ENCODE results near the gene PARVA. TPM values are rescaled to one million over a fixed set of nuclear protein-coding genes. Genes with fewer than 3 reads are reported as not detected.
"Not testable (repeated sequence)": the region's sequence is repeated elsewhere in the genome, so short reads cannot be mapped to it uniquely, and the experiment has no call there.

The PARVA gene
- total and polyA plus RNA-seq, 2 experiments from 2014 or later: 37.4 to 46.2 TPM

DNA sequence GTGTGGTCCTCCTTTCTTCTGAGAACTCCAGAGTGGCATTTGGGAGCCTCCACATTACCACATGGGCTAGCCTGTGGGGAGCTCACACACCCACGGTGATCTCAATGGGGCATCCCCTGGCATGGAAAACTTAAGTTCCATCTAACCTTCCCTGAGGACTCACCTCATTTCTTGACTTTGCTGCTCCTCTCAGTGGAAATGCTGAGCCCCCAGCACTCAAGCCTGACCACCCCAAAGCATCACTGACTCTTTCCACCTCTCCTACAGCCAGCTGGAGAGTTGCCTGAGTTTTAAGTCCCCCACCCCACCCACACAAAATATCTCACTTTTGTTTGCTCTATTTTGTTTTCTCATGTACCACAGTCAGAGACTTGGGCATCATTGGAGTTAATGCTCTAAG is 23.8 kb upstream of the PARVA start:
- no peaks in the 10 kb centered on the region for H4K20me1 ChIP-seq (ENCODE audit: insufficient read depth, poor library complexity, severe bottlenecking)
- 85% methylated on average over 1 of the region's 1 CpG for WGBS (ENCODE audit: low lambda C conversion rate, missing lambda C conversion rate)
- no peak for DNase-seq (ENCODE audit: low spot score)
- H2AFZ ChIP-seq: no peak overlapping the region
- H3K4me2 ChIP-seq: no peak overlapping the region
- no peak overlapping the region for H3K4me3 ChIP-seq
- H3K36me3 ChIP-seq (replicated peaks; ENCODE audit: insufficient read depth, low read depth): no peaks in the 10 kb centered on the region
- no peaks in the 10 kb centered on the region for H3K9me3 ChIP-seq (ENCODE audit: low read depth)
- no peaks in the 10 kb centered on the region for H3K27me3 ChIP-seq
- no peak overlapping the region for H3K27ac ChIP-seq
- H3K79me2 ChIP-seq: no peaks in the 10 kb centered on the region
- TF ChIP-seq, protein P1, sequence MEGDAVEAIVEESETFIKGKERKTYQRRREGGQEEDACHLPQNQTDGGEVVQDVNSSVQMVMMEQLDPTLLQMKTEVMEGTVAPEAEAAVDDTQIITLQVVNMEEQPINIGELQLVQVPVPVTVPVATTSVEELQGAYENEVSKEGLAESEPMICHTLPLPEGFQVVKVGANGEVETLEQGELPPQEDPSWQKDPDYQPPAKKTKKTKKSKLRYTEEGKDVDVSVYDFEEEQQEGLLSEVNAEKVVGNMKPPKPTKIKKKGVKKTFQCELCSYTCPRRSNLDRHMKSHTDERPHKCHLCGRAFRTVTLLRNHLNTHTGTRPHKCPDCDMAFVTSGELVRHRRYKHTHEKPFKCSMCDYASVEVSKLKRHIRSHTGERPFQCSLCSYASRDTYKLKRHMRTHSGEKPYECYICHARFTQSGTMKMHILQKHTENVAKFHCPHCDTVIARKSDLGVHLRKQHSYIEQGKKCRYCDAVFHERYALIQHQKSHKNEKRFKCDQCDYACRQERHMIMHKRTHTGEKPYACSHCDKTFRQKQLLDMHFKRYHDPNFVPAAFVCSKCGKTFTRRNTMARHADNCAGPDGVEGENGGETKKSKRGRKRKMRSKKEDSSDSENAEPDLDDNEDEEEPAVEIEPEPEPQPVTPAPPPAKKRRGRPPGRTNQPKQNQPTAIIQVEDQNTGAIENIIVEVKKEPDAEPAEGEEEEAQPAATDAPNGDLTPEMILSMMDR (IDR thresholded peaks at IDR 0.05; ENCODE audit: poor library complexity): no peak
- TF ChIP-seq EZH2phosphoT487 (IDR thresholded peaks at IDR 0.05; ENCODE audit: low read depth, severe bottlenecking, unreplicated experiment) (no peak), EZH2 (IDR thresholded peaks at IDR 0.05; ENCODE audit: borderline replicate concordance) (no peak)
- H3K9me2 ChIP-seq (replicated peaks; ENCODE audit: insufficient read depth): no peaks in the 10 kb centered on the region
- peaks cover 5% of the 10 kb centered on the region for H3K4me1 ChIP-seq (ENCODE audit: insufficient read depth)

DNA sequence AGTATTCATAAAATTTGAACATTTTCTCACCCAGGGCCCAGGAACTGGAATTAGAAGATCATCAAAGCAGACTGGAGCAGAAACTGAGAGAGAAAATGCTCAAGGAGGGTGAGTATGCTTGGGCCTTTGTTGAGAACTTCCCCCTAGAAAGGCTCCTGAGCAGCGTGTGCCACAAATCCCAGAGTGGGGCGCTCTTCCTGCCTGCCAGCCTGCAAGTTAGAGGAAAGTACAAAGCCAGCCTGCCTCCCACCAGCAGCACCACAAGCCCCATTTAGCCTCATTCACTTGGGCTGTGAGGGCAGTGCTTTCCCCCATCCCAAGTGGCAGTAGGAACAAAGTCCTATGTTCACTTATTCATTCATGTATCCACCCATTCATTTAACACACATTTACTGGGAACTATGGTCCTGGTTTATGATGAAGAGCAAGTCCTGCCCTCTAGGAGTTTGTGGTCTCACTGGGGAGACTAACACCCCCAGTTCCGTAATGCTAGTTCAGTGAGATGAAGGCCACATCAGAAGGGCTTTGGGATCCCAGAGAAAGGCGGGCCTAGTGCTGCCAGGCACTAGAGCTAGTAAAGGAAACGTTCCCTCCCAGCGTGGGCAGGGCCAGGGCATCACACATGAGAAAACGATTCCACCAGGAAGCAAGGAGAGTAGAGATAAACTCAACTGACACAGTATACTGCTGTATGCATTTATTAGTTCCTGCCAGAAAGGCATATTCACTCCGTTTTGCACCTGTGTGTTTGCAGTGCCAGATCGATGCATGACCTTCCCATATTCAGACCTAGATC is 22.4 kb upstream of the PARVA start:
- TF ChIP-seq, protein P1 (IDR thresholded peaks at IDR 0.05; ENCODE audit: poor library complexity): no peak
- TF ChIP-seq EZH2 (IDR thresholded peaks at IDR 0.05; ENCODE audit: borderline replicate concordance) (no peak), EZH2phosphoT487 (IDR thresholded peaks at IDR 0.05; ENCODE audit: low read depth, severe bottlenecking, unreplicated experiment) (no peak)
- Histone ChIP-seq H3K4me3 (no peak overlapping the region), H2AFZ (no peak overlapping the region), H3K9me3 (ENCODE audit: low read depth) (no peaks in the 10 kb centered on the region), H4K20me1 (ENCODE audit: insufficient read depth, poor library complexity, severe bottlenecking) (no peaks in the 10 kb centered on the region), H3K36me3 (replicated peaks; ENCODE audit: insufficient read depth, low read depth) (no peaks in the 10 kb centered on the region), H3K4me1 (ENCODE audit: insufficient read depth) (peaks cover 11% of the 10 kb centered on the region), H3K27ac (peak overlapping the region; percentile 28), H3K27me3 (no peaks in the 10 kb centered on the region), H3K79me2 (no peaks in the 10 kb centered on the region), H3K4me2 (no peak overlapping the region), H3K9me2 (replicated peaks; ENCODE audit: insufficient read depth) (no peaks in the 10 kb centered on the region)
- 69% methylated on average over 9 of the region's 9 CpGs for WGBS (ENCODE audit: low lambda C conversion rate, missing lambda C conversion rate)
- DNase-seq (ENCODE audit: low spot score): no peak

DNA sequence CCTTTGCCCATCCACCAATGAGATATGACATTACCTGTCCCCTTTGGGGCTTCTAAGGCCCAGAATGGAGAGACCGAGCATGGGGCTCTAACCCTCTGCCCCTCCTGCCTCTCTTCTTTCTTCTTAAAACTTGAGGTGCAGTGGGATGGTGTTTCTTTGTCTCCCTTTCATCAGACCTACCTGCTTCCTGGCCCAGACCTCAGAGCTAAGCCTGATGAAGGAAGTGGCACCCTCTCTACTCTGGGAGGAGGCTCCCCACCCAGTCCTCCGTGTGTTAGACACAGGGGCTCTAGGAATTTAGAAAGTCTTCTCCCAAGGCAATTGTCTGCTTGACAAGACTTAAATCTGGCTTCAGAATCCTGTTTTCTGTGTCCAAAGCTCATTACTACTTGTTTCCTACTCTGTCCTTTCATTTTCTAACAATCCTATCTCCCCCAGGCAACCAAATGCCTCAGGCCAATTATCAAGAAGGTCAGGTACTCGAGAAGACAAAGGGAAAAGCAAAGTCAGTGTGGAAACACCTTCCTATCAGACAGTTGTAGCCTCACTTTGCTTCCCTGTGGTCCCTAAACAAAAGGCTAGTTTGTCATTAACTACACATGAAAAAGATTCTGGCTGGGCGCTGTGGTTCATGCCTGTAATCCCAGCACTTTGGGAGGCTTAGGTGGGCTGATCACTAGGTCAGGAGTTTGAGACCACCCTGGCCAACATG is 20.3 kb upstream of the PARVA start:
- no peaks in the 10 kb centered on the region for H3K9me3 ChIP-seq (ENCODE audit: low read depth)
- H3K27ac ChIP-seq: no peak overlapping the region
- H3K79me2 ChIP-seq: no peaks in the 10 kb centered on the region
- no peaks in the 10 kb centered on the region for H4K20me1 ChIP-seq (ENCODE audit: insufficient read depth, poor library complexity, severe bottlenecking)
- H3K9me2 ChIP-seq (replicated peaks; ENCODE audit: insufficient read depth): no peaks in the 10 kb centered on the region
- no peak for DNase-seq (ENCODE audit: low spot score)
- no peaks in the 10 kb centered on the region for H3K27me3 ChIP-seq
- H3K4me3 ChIP-seq: no peak overlapping the region
- no peak overlapping the region for H2AFZ ChIP-seq
- H3K4me2 ChIP-seq: no peak overlapping the region
- peaks cover 25% of the 10 kb centered on the region for H3K4me1 ChIP-seq (ENCODE audit: insufficient read depth)
- 63% methylated on average over 4 of the region's 4 CpGs for whole genome bisulfite sequencing (ENCODE audit: low lambda C conversion rate, missing lambda C conversion rate)
- no peaks in the 10 kb centered on the region for H3K36me3 ChIP-seq (replicated peaks; ENCODE audit: insufficient read depth, low read depth)
- TF ChIP-seq EZH2 (IDR thresholded peaks at IDR 0.05; ENCODE audit: borderline replicate concordance): no peak
- no peak for TF ChIP-seq EZH2phosphoT487 (IDR thresholded peaks at IDR 0.05; ENCODE audit: low read depth, severe bottlenecking, unreplicated experiment)

DNA sequence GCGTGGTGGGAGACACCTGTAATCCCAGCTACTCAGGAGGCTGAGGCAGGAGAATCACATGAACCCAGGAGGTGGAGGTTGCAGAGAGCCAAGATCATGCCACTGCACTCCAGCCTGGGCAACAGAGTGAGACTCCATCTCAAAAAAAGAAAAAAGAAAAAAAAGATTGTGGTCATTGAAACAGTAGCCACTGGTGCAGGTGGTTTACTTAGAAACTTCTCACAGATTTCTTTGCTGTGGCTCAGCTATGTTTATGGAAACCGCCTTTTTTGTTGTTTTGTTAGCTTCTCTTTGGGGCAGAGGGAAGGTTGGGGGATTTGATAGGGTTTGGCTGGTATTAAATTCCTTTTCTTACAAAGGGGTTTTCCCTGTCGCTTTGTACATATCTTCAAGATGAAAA is 19.7 kb upstream of the PARVA start:
- not testable (repeated sequence) for H3K9me2 ChIP-seq (replicated peaks; ENCODE audit: insufficient read depth); H3K27me3 ChIP-seq; H3K4me2 ChIP-seq; H2AFZ ChIP-seq; H3K27ac ChIP-seq; H3K79me2 ChIP-seq; H3K4me3 ChIP-seq; H3K36me3 ChIP-seq (replicated peaks; ENCODE audit: insufficient read depth, low read depth); H4K20me1 ChIP-seq (ENCODE audit: insufficient read depth, poor library complexity, severe bottlenecking); DNase-seq (ENCODE audit: low spot score); H3K9me3 ChIP-seq (ENCODE audit: low read depth)
- peaks cover 31% of the 10 kb centered on the region for H3K4me1 ChIP-seq (ENCODE audit: insufficient read depth)
- WGBS (ENCODE audit: low lambda C conversion rate, missing lambda C conversion rate): 97% methylated on average over 3 of the region's 3 CpGs
